Natural killer cell (primary cell): Measurements from ENCODE around the gene CLDND2. TPM values are rescaled to one million over a fixed set of nuclear protein-coding genes. Genes with fewer than 3 reads are reported as not detected.

Source experiments
- ATAC-seq, 3 donors: fragments of 150-1000 bp in 2 of 3; fragments of 200-7000 bp in 1 of 3; cut with Tn5 transposase; 1 replicate in 1 of 3; 2 replicates in 2 of 3; pipeline ENCODE4 v1.10.0; 2021; ENCODE audit warnings: mild to moderate bottlenecking in 2 of 3, moderate library complexity in 2 of 3
- DNase-seq, 2 donors: peaks; one replicate each; pipeline versions ENCODE4 v3.0.0 to v3.0.0-alpha.2; 2013 to 2021; ENCODE audit warnings: mixed read lengths in 1 of 2
- H3K27ac ChIP-seq: one replicate; pipeline ENCODE4 v1.5.1; 2013; ENCODE audit warnings: mild to moderate bottlenecking, low read length
- H3K27me3 ChIP-seq: one replicate; pipeline ENCODE4 v1.6.1; 2013; ENCODE audit warnings: low read length; ENCODE audit not compliant: control insufficient read depth, insufficient read depth
- H3K36me3 ChIP-seq: one replicate; pipeline ENCODE4 v1.6.1; 2013; ENCODE audit warnings: low read length; ENCODE audit not compliant: control insufficient read depth, insufficient read depth
- H3K4me1 ChIP-seq: one replicate; pipeline ENCODE4 v1.6.1; 2013; ENCODE audit warnings: low read length; ENCODE audit not compliant: control insufficient read depth, insufficient read depth
- H3K4me3 ChIP-seq: one replicate; pipeline ENCODE4 v1.5.1; 2013; ENCODE audit warnings: low read length
- H3K9me3 ChIP-seq: one replicate; pipeline ENCODE4 v1.6.1; 2013; ENCODE audit warnings: low read length; ENCODE audit not compliant: control insufficient read depth, insufficient read depth
- H3K27ac Mint-ChIP-seq, 2 donors: one replicate each; pipeline ENCODE4 v1.8.0; 2022; ENCODE audit warnings: mild to moderate bottlenecking in 2 of 2, mixed read lengths in 2 of 2, moderate library complexity in 1 of 2
- H3K27me3 Mint-ChIP-seq, 2 donors: one replicate each; pipeline ENCODE4 v1.8.0; 2022; ENCODE audit warnings: low read depth in 2 of 2, mixed read lengths in 2 of 2
- H3K36me3 Mint-ChIP-seq: one replicate; pipeline ENCODE4 v1.8.0; 2022; ENCODE audit warnings: mixed read lengths
- H3K4me1 Mint-ChIP-seq, 2 donors: one replicate each; pipeline ENCODE4 v1.8.0; 2022; ENCODE audit warnings: mixed read lengths in 2 of 2
- H3K4me3 Mint-ChIP-seq: one replicate; pipeline ENCODE4 v1.8.0; 2022; ENCODE audit warnings: mild to moderate bottlenecking, moderate library complexity, mixed read lengths
- H3K9me3 Mint-ChIP-seq, 2 donors: one replicate each; pipeline ENCODE4 v1.8.0; 2022; ENCODE audit warnings: mixed read lengths in 2 of 2
- WGBS: methylation state at CpG from one replicate; pipeline ENCODE4 v1.1.7; 2013; ENCODE audit warnings: missing lambda C conversion rate; ENCODE audit not compliant: insufficient coverage; 5-methylcytosine and 5-hydroxymethylcytosine counted together
- intact Hi-C: fragments of 100-400 bp; cut with micrococcal nuclease; formaldehyde crosslinking; loops from one replicate; pipeline ENCODE4 v1.14.2; 2022
- total RNA-seq, 4 donors: library from RNA; stranded (reverse); fragments of 120-200 nt in 1 of 4; gene quantifications; one replicate each; pipeline versions ENCODE4 v1.2.3 to v1.2.4, GENCODE V29; 2013 to 2022
- TF ChIP-seq, protein P1 (sequence below): fragments of 200-600 bp; IDR thresholded peaks from one replicate; pipeline ENCODE4 v1.8.0; 2022; ENCODE audit warnings: antibody characterized with exemption

Gene CLDND2
- total RNA-seq, 3 donors from 2014 or later (not counting 1 experiment from before 2014, with no cell fraction given) = 72.8 to 83.2 (median 75.3) TPM

DNA sequence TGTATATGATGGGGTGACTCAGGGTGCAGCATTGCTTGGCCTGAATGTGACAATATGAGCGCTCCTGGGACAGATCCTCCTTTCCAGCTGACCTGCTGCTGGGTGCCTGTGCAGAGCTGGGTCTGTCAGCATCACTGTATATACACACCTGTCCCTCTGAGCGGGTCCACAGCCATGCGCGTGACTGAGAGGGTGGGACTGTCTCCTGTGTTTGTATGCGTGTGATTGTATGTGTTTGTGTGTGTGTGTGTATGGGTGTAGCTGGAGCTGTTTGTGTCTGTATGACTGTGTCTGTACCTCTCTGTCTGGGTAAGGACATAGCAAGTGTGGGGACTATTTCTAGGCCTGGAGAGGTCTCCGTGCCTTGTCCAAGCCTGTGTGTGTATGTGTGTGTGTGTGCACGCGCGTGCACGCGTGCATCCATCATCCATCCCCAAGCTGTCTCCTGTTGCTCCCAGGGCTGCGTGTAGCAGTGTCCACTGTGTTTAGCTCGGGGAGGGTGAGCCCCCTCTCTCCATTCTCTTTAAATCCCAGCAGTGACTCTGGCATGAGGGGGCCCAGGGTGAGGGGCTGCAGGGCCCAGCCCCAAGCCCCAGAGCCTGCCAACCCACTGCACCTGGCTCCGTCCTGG is 49.0 kb downstream of the CLDND2 start:
- Histone ChIP-seq H3K9me3 (no peaks in the 10 kb centered on the region), H3K4me3 (no peak overlapping the region), H3K27me3 (no peaks in the 10 kb centered on the region), H3K36me3 (no peaks in the 10 kb centered on the region), H3K4me1 (no peaks in the 10 kb centered on the region), H3K27ac (no peak overlapping the region)
- no peak for DNase-seq
- ATAC-seq = no peak
- intact Hi-C loops = no loop called here
- Mint-ChIP-seq H3K9me3 (peaks cover 0 to 2% of the 10 kb centered on the region in 2 donors), H3K27ac (no peak overlapping the region), H3K4me3 (no peak overlapping the region), H3K27me3 (peaks cover 20 to 27% of the 10 kb centered on the region in 2 donors), H3K36me3 (no peaks in the 10 kb centered on the region), H3K4me1 (no peaks in the 10 kb centered on the region)
- TF ChIP-seq, protein P1, sequence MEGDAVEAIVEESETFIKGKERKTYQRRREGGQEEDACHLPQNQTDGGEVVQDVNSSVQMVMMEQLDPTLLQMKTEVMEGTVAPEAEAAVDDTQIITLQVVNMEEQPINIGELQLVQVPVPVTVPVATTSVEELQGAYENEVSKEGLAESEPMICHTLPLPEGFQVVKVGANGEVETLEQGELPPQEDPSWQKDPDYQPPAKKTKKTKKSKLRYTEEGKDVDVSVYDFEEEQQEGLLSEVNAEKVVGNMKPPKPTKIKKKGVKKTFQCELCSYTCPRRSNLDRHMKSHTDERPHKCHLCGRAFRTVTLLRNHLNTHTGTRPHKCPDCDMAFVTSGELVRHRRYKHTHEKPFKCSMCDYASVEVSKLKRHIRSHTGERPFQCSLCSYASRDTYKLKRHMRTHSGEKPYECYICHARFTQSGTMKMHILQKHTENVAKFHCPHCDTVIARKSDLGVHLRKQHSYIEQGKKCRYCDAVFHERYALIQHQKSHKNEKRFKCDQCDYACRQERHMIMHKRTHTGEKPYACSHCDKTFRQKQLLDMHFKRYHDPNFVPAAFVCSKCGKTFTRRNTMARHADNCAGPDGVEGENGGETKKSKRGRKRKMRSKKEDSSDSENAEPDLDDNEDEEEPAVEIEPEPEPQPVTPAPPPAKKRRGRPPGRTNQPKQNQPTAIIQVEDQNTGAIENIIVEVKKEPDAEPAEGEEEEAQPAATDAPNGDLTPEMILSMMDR = no peak
- 90% methylated on average over 14 of the region's 14 CpGs for WGBS

DNA sequence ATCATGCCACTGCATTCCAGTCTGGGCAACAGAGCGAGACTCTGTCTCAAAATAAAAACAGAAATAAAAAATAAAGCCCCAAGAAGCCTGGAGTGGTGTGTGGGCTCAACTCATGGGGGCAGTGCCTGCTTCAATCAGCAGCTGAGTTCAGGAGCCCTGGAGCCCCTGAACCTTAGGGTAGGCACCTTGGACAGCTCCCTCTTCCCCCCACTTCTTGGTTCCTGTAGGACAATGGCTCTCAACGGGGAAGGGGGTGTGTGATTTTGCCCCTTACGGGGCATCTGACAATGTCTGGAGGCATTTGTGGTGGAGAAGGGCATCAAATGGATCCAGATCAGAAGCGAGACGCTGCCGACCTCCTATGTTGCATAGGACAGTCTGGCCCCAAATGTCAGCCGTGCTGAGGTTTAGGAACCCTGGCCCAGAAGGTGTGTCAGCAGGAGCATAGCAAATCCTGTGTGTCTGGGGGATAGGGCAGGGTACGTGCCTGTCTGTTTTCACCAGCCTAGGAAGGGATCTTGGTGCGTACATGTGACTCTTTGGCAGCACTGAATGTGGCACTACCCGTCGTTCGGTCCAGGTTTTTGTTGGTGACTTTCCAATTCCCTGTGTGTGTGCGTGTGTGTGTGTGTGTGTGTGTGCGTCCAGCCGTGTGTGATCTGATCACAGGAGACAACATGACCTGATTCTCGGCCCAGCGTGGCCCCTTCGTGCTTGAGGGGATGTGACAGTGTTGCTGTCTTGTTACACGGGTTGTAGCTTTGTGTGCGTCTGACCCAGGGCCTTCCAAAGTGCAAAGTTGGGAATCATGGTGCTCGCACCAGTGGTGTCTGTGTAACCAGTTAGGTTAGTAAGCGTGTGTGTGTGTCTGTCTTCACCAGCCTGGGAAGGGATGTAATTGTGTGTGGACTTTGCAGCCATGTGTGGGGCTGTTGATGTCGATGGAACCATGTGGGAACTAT is 49.8 kb downstream of the CLDND2 start:
- no peak overlapping the region for H3K27ac ChIP-seq
- intact Hi-C loops = no loop called here
- WGBS = 81% methylated on average over 23 of the region's 23 CpGs

DNA sequence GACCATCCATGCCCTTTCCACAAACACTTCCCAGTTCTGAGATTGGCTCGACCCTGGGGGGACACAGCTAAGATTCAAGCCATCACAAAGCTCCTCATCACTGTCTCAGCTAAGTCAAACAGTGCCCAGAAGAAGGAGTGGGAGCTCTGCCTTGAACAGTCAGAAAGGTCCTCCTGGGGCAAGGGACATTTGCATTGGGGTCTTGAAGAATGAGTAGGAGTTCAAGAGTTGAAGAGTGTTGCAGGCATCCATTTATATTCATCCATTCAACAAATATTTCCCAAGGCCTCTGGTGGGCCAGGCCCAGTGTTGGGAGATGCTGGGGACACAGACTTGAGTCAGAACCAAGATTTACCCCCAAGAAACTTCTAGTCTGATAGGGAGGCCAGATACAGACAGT is 50.8 kb downstream of the CLDND2 start:
- intact Hi-C loops = no loop called here
- no peaks in the 10 kb centered on the region for H3K36me3 Mint-ChIP-seq
- Histone ChIP-seq H3K4me3 (no peak overlapping the region), H3K27ac (no peak overlapping the region), H3K27me3 (no peaks in the 10 kb centered on the region), H3K9me3 (no peaks in the 10 kb centered on the region), H3K4me1 (no peaks in the 10 kb centered on the region), H3K36me3 (no peaks in the 10 kb centered on the region)
- DNase-seq (no peak), ATAC-seq (no peak)
- H3K27me3 Mint-ChIP-seq = peaks cover 23 to 27% of the 10 kb centered on the region in 2 donors
- TF ChIP-seq, protein P1 = no peak
- 64% methylated on average over 1 of the region's 1 CpG for WGBS
- H3K4me3 Mint-ChIP-seq = no peak overlapping the region
- H3K4me1 Mint-ChIP-seq = no peaks in the 10 kb centered on the region
- no peak overlapping the region for H3K27ac Mint-ChIP-seq
- peaks cover 0 to 2% of the 10 kb centered on the region in 2 donors for H3K9me3 Mint-ChIP-seq

More for the DNA sequence above, 49.8 kb downstream of the CLDND2 start:
- no peaks in the 10 kb centered on the region for H3K4me1 Mint-ChIP-seq
- peaks cover 0 to 2% of the 10 kb centered on the region in 2 donors for H3K9me3 Mint-ChIP-seq
- H3K36me3 Mint-ChIP-seq = no peaks in the 10 kb centered on the region
- H3K27me3 Mint-ChIP-seq = peaks cover 20 to 24% of the 10 kb centered on the region in 2 donors
- Histone ChIP-seq H3K4me1 (no peaks in the 10 kb centered on the region), H3K36me3 (no peaks in the 10 kb centered on the region), H3K27me3 (no peaks in the 10 kb centered on the region), H3K4me3 (no peak overlapping the region), H3K9me3 (no peaks in the 10 kb centered on the region)
- TF ChIP-seq, protein P1 = no peak
- no peak overlapping the region for H3K27ac Mint-ChIP-seq
- ATAC-seq = no peak
- DNase-seq = no peak
- no peak overlapping the region for H3K4me3 Mint-ChIP-seq
